ENCODE measurements around the gene TRIP13.
"Not testable (repeated sequence)": the region's sequence is repeated elsewhere in the genome, so short reads cannot be mapped to it uniquely, and the experiment has no call there.

Gene TRIP13, protein sequence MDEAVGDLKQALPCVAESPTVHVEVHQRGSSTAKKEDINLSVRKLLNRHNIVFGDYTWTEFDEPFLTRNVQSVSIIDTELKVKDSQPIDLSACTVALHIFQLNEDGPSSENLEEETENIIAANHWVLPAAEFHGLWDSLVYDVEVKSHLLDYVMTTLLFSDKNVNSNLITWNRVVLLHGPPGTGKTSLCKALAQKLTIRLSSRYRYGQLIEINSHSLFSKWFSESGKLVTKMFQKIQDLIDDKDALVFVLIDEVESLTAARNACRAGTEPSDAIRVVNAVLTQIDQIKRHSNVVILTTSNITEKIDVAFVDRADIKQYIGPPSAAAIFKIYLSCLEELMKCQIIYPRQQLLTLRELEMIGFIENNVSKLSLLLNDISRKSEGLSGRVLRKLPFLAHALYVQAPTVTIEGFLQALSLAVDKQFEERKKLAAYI

DNA sequence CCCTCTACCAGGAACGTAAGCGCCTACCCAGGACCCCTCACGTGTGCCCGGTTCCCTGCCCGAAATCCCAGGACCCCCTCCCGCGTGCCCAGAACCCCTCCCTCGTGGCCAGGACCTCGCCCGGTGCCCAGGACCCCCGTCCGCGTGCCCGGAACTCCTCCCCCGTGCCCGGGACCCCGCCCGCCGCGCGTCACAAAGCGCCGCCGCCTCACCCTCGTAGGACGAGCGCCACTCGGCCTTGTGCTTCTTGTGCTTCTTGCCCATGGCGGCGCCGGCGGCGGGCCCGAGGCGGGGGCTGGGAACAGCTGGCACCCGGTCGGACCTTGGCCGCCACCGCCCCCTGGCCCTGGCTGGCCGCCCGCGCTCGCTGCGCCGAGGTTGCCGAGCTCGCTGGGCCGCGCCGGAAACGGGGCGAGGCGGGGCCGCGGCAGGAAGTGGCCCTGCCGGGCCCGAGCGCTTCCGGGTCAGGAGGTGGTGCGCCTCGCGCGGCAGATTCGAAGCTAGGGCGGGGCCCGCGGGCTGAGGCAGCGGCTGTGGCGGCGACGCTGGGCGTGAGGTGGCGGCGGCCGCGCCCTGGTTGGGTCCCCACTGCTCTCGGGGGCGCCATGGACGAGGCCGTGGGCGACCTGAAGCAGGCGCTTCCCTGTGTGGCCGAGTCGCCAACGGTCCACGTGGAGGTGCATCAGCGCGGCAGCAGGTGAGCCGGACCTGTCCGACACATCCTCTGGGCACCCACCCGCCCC is at the start of gene TRIP13, which contains the start of gene BRD9:
Gene TRIP13 (plus strand): TSS at position 491 of the 743 bp plus-strand sequence. CDS start 115 bp downstream, at position 606.
Gene BRD9 (minus strand): TSS at position 408 of the 743 bp plus-strand sequence. CDS start 144 bp downstream, at position 264.
- DNase-seq (ENCODE audit: low spot score), result peak; percentile 98

DNA sequence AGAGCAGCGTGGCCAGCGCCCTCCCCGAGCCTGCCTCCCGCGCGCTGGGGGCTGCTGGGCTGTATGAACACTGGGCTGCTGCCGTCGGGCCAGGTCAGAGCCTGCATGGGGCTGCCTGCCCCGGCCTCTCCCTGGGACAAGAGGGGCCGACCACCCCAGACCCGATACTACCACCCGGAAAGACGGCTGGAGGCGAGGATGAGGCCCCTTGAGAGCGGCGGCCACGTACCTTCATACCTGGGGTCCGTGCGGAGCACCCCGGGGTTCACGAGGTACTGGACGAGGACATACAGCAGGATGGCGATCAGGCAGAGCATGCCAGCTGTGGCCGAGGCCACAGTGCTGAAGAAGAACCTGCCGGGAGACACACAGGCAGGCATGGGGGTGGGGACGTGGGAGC is 49.3 kb upstream of the TRIP13 start:
- not testable (repeated sequence) for DNase-seq (ENCODE audit: low spot score)

DNA sequence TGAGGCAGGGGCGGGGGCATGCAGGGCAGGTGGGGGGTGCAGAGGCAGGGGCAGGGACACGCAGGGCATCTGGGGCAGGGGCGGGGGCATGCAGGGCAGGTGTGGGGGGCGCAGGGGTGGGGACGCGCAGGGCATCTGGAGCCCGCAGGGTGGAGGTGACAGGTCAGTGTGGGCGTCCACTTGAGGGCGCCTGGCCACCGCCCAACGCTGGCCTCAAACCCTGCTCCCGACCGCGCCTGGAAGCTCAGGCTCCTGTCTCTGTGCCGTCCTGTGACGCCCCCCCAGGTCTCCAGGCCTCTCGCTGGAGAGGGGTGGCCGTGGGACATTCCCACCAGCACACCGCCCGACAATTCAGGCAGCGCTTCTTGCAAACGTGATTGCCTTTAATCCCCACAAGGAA is 48.8 kb upstream of the TRIP13 start:
- not testable (repeated sequence) for DNase-seq (ENCODE audit: low spot score)

DNA sequence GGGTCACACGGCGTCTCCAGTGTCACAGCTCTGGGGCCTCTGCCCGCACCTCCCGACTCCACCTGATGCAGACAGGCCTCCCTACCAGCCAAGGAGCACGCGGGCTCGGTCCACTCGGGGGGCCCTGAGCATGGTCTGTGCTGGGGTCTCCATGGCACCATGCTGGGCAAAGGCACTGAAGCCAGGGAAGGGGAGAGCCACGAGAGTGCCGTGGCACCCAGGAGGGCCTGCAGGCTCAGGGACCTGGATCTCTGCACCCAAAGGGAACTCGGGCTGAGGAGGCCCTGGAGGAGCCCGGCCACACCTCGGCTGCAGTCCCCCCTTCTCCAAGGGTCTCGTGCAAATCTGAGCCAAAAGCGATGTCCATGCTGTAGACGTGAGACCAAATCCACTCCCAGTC is 48.3 kb upstream of the TRIP13 start:
- not testable (repeated sequence) for DNase-seq (ENCODE audit: low spot score)

DNA sequence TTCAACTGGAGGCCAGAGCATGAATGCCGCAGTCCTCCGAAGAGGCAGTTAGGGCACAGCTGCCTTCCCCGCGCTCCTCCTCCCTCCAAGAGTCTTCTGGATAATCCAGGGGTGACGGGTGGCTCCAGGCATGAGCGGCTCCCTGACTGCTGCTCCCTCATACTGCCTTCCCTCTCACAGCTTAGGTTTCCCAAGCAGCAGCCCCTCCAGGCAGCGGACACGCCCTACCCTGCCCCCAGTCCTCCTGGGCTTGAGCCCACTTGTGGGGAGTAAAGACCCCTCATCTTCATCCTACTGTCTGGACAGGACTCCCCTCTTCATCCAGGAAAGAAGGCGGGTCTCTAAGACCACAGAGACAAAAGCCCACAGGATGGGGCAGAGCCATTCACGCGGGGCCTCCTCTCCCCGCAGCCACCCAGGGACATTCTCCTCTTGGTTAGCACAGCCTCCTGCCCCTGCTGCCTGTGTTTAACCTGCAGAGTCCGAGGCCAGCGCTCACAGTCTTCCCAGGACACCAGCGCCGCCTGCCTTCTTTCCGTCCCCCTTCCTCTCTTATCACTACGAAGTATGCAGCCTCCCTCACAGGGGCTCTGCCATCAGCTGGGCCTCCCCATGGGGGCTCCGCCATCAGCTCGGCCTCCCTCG is 47.5 kb upstream of the TRIP13 start:
- not testable (repeated sequence) for DNase-seq (ENCODE audit: low spot score)

DNA sequence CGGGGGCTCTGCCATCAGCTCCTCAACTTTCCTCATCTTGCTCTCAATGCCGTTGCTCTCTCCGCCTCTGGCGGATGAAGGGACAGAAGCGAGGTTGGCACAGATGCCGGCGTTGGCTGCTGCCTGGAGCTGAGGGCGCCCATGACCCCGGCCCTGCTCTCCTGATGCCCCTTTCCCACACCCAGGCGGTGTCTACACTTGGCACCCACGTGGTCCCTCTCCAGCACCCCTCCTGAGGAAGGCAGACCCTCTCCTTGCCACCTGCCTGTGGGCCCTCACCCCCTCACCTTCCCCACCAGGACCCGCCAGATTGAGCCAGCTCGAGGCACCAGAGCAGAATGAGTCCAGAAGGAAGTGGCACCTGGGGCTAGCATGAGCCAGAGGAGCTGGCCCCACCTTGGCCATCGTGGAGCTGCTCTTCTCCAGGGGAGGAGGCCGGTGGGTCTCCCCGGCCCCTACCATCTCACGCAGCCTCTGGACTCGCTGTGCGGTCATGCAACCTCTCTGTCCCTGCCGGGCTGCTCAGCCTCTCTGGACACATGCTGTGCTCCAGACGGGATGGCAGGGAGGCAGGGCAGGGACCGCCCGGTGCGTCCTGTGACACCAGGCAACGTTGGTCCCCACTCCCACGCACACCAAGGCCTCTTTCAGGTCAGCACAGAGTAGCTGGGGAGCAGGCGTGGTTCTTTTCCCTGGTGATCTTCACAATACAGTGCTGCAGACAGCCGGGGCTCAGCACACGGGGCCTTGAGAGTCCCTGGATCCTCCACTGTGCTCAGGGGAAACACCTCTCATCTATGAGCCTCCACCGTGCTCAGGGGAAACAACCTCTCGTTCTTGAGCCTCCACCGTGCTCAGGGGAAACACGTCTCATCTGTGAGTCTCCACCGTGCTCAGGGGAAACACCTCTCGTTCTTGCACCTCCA is 46.7 kb upstream of the TRIP13 start:
- DNase-seq (ENCODE audit: low spot score), result not testable (repeated sequence)

DNA sequence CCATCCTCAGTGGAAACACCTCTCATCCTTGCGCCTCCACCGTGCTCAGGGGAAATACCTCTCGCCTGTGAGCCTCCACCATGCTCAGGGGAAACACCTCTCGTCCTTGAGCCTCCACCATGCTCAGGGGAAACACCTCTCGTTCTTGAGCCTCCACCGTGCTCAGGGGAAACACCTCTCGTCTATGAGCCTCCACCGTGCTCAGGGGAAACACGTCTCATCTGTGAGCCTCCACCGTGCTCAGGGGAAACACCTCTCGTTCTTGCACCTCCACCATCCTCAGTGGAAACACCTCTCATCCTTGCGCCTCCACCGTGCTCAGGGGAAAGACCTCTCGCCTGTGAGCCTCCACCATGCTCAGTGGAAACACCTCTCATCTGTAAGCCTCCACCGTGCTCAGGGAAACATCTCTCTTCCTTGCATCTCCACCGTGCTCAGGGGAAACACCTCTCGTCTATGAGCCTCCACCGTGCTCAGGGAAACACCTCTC is 46.0 kb upstream of the TRIP13 start:
- not testable (repeated sequence) for DNase-seq (ENCODE audit: low spot score)

DNA sequence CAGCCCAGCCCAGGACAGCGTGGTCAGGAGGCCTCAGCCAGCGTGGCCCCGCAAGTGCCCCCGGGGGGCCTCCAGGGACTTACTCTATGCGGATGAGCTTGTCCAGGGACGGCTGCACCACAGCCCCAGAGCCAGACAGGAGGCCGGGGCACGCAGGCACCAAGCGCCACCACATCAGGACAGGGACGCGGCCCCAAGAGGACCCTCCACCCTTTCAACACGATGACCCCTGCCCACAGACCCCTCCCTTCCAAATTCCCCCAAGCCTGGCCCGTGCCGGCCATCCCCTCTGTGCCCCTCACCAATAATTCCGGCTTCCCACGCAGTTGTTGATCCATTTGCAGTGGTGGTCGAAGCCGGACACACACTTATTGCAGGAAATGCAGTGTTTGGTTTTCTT is 45.5 kb upstream of the TRIP13 start:
- DNase-seq (ENCODE audit: low spot score), result not testable (repeated sequence)

DNA sequence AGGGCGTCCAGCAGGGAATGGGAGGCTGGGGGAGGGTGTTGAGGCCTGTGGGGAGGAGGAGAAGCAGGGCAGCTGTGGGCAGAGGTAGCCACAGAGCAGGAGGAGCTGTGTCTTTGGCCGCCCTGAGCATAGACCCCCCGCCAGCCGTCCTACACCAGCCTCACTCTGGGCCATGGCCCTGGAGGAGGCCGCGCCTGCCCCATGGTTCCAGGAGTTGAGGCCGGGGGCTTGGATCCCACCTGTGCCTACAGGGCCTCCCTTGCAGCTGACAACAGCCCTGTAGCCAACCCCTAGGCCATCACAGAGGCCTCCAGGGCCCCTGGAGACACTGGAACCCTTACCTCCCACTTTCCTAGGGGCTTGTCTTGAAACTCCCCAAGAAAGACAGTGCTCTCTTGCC is 44.9 kb upstream of the TRIP13 start:
- DNase-seq (ENCODE audit: low spot score), result not testable (repeated sequence)

DNA sequence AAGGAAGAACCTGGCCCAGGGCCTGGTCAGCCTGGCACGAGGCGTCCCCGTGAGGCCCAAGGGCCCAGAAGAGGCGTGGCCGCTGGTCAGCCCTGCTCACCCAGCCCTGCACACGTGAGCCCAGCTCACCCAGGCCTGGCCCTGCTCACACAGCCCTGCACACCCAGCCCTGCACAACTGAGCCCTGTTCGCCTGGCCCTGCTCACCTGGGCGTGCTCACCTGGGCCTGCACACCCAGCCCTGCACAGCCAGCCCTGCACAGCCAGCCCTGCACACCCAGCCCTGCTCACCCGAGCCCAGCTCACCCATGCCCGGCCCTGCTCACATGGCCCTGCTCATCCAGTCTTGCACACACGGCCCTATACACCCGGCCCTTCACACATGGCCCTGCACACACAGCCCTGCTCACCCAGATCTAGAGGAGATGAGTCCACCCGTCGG is 44.0 kb upstream of the TRIP13 start:
- DNase-seq (ENCODE audit: low spot score), result no peak

DNA sequence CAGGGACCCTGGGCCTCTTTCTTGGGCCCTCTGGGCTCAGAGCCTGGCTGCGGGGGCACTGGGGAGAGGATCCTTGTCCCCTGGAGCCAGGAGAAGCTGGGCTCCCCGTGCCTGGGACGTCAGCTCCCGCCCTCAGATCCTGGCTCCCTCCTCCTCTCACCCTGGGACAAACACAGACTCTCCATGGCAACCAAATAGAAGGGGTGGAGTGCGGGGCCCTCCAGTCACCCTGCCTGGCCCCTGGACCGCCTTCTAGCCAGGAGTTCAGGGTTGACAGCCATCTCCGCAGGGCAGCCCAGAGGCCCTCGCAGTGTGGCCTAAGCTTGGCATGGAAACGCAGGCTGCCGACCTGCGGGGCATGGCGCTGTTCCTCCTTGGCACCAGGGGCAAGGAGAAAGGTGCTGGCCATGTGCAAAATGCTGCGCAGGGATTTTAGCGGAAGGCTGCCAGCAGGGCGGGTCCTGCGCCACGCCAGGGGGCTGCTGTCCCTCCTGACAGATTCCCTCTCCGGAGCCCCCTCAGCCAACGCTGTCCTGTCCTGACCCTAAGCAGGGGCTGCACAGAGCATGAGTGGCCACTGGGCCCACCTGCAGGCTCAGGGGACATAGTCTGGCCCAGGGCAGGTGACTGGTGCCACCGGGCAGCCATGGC is 42.9 kb upstream of the TRIP13 start:
- no peak for DNase-seq (ENCODE audit: low spot score)

DNA sequence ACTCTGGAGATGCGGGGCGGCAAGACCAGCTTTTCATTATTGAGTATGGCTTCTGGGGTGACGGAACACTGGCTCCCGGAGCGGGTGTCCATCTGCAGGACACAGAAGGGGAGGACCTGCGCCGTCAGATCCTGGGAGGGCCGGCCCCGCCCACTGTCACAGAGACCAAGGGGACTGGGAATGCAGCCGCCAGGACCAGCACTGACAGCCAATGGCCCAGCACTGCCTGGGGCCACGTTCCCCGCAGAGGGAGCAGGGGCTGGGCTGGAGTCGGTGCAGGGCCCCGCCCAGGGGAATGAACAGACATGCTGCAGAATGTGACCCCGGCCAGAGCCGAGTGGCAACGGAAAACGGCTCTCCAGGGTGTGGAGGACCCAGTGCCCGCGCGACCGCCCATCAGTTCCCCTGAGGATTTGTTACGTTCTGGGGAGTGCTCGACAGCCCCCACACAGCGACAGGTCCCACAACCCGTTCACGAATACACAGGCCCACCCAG is 42.1 kb upstream of the TRIP13 start, which contains the start of gene ZDHHC11:
Gene ZDHHC11 (minus strand): TSS at position 476 of the 496 bp plus-strand sequence. CDS start 384 bp downstream, at position 92.
- no peak for DNase-seq (ENCODE audit: low spot score)

DNA sequence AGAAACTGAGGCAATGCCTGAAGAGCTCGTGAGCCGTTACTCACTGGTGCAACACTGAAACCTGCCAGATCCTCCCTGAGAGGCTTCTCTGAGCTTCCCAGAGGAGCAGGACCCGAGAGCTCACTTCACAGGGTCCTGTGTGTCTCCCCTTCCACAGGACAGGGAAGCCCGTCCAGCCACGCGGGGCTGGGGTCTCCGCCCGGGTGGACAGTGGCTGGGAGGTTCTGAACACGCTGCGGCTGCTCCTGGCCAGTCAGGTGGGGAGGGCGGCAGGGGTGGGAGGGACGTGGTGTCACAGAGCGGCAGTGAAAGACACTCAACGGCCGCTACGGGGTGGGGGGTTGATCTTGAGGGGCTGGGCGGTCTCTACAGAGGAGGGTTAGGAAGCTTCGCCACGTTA is 41.6 kb upstream of the TRIP13 start:
- no peak for DNase-seq (ENCODE audit: low spot score)

DNA sequence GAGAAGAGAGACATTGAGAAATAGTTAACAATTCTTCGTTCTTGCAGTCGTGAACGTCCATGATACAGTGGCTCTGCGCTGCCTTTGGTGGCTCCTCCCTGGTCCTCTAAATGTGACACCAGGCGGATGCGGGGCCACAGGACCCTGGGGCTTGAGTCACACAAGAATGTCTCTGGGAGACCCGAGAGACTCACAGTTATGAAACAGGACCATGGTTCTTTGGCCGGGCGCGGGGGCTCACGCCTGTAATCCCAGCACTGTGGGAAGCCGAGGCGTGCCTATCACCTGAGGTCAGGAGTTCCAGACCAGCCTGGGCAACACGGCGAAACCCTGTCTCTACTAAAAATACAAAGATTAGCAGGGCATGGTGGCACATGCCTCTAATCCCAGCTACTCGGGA is 41.1 kb upstream of the TRIP13 start:
- DNase-seq (ENCODE audit: low spot score), result no peak

DNA sequence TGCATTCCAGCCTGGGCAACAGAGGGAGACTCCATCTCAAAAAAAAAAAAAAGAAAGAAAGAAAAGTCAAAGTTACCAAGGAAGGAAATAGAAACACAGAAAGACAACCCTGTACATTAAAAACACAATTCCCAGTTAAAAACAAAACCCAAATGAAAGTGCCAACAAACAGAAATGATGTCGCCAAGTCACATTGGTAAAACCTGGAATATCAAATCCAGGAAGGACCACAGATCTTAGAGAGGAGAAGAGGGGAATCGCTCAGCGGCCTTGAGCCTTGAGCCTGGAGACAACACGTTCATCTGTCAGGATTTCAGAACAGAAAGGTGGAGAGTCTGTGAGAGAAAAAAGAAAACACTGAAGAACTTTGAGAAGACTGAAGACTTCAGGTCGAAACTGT is 40.7 kb upstream of the TRIP13 start:
- no peak for DNase-seq (ENCODE audit: low spot score)

DNA sequence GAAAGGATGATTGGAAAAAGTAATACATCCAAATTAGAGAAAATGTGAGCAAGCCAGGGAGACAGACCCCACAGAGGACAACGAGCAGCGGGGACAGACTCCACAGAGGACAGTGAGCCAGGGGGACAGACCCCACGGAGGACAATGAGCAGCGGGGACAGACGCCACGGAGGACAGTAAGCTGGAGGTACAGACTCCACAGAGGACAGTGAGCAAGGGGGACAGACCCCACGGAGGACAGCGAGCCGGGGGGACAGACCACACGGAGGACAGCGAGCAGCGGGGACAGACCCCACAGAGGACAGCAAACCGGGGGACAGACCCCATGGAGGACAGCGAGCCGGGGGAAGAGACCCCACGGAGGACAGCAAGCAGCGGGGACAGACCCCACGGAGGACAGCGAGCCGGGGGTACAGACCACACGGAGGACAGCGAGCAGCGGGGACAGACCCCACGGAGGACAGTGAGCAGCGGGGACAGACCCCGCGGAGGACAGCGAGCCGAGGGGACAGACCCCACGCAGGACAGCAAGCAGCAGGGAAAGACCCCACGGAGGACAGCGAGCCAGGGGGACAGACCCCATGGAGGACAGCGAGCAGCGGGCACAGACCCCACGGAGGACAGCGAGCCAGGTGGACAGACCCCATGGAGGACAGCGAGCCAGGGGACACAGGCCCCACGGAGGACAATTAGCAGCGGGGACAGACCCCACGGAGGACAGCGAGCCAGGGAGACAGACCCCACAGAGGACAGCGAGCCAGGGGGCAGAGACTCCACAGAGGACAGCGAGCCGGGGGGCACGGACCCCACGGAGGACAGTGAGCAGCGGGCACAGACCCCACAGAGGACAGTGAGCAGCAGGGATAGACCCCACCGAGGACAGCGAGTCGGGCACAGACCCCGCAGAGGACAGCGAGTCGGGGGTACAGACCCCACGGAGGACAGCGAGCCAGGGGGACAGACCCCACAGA is 40.0 kb upstream of the TRIP13 start:
- DNase-seq (ENCODE audit: low spot score), result no peak

DNA sequence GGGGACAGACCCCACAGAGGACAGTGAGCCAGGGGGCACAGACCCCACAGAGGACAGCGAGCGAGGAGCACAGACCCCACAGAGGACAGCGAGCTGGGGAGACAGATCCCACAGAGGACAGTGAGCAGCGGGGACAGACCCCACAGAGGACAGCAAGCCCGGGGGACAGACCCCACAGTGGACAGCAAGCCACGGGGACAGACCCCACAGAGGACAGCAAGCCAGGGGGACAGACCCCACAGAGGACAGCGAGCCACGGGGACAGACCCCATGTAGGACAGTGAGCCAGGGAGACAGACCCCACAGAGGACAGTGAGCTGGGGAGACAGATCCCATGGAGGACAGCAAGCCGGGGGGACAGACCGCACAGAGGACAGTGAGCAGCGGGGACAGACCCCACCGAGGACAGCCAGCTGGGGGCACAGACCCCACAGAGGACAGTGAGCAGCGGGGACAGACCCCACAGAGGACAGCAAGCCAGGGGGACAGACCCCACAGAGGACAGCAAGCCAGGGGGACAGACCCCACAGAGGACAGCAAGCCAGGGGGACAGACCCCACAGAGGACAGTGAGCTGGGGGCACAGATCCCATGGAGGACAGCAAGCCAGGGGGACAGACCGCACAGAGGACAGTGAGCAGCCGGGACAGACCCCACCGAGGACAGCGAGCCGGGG is 39.1 kb upstream of the TRIP13 start:
- DNase-seq (ENCODE audit: low spot score), result not testable (repeated sequence)

DNA sequence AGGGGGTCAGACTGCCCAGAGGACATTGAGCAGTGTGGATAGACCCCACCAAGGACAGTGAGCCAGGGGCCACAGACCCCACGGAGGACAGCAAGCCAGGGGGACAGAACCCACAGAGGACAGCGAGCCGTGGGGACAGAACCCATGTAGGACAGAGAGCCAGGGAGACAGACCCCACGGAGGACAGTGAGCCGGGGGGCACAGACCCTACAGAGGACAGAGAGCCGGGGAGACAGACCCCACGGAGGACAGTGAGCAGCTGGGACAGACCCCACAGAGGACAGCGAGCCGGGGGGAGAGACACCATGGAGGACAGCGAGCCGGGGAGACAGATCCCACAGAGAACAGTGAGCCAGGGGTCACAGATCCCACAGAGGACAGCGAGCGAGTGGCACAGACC is 38.5 kb upstream of the TRIP13 start:
- DNase-seq (ENCODE audit: low spot score), result no peak

Measured in D341Med (cell line).